NT2/D1 (cell line): ENCODE results near the gene DIPK1C.

Experiments
- SUZ12 ChIP-seq: IDR thresholded peaks from 2 replicates; pipeline ENCODE4 v1.6.1; 2011; ENCODE audit not compliant: insufficient read length, insufficient read depth; ENCODE audit errors: extremely low read depth
- YY1 ChIP-seq: IDR thresholded peaks from 2 replicates; pipeline ENCODE4 v1.6.1; 2011; ENCODE audit not compliant: insufficient read length, insufficient read depth

DNA sequence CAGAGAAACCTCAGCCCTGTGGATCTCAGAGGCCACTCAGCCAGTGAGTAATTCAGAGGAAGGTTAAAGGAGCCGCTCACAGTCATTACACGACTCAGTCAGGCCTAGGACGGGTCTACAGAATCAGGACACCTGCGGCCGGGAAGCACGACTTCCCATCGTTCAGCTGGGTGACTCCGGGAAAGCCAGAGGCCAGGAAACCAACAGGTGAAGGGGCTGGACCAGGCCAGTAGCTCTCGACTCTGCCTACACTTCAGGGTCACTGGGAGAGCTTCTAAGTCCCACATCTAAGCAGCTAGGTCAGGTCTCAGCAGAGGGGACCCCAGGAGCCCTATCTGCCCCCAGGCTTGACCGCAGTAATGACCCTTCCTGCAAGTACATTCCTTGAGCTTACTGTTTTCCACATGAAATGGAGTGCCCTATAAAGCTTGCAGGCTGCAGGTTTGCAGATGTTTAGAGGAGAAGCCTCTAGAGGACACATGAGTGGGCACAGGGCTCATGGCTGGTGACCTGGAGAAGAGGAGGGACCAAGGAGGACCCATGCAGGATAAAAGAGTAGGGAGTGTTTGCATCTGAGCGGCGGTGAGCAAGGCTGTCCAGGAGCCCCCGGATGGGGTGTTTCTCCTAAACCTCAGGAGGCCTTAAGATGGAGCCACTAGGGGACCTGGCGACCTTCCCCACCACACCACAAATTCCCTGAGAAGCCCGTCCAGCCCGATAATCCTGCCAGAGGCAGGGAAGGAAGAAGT lies 9.5 kb downstream of the DIPK1C start:
- TF ChIP-seq SUZ12 (no peak), YY1 (no peak)
